Measurements from ENCODE around the gene MON1A.

Gene MON1A

GRCh38 chr3:49902511-49903345 is 26.9 kb downstream of the MON1A start:
- TF ChIP-seq TAF1 (IDR thresholded peaks at IDR 0.05; ENCODE audit: borderline replicate concordance, low read depth, low read length) (no peak), POLR2A (IDR thresholded peaks at IDR 0.05; ENCODE audit: low read depth, low read length) (no peak), POLR2AphosphoS5 (IDR thresholded peaks at IDR 0.05; ENCODE audit: low read depth, low read length) (no peak)
- no peak for DNase-seq (ENCODE audit: insufficient read length)
- FAIRE-seq = no peak

GRCh38 chr3:49901366-49902339 is 28.0 kb downstream of the MON1A start:
- peak; percentile 88 for FAIRE-seq
- TF ChIP-seq TAF1 (IDR thresholded peaks at IDR 0.05; ENCODE audit: borderline replicate concordance, low read depth, low read length) (no peak), POLR2AphosphoS5 (IDR thresholded peaks at IDR 0.05; ENCODE audit: low read depth, low read length) (no peak), POLR2A (IDR thresholded peaks at IDR 0.05; ENCODE audit: low read depth, low read length) (no peak)
- no peak for DNase-seq (ENCODE audit: insufficient read length)

- FAIRE-seq (no peak), DNase-seq (ENCODE audit: insufficient read length) (no peak)
- no peak for TF ChIP-seq POLR2AphosphoS5 (IDR thresholded peaks at IDR 0.05; ENCODE audit: low read depth, low read length)
- no peak for TF ChIP-seq TAF1 (IDR thresholded peaks at IDR 0.05; ENCODE audit: borderline replicate concordance, low read depth, low read length)
- TF ChIP-seq POLR2A (IDR thresholded peaks at IDR 0.05; ENCODE audit: low read depth, low read length) = no peak
Measured at GRCh38 chr3:49900491-49901153, 29.0 kb downstream of the MON1A start.

GRCh38 chr3:49899815-49900214 is 29.8 kb downstream of the MON1A start:
- FAIRE-seq (no peak), DNase-seq (ENCODE audit: insufficient read length) (no peak)
- no peak for TF ChIP-seq POLR2AphosphoS5 (IDR thresholded peaks at IDR 0.05; ENCODE audit: low read depth, low read length)
- TF ChIP-seq POLR2A (IDR thresholded peaks at IDR 0.05; ENCODE audit: low read depth, low read length) = no peak
- no peak for TF ChIP-seq TAF1 (IDR thresholded peaks at IDR 0.05; ENCODE audit: borderline replicate concordance, low read depth, low read length)

- FAIRE-seq (no peak), DNase-seq (ENCODE audit: insufficient read length) (no peak)
- no peak for TF ChIP-seq POLR2A (IDR thresholded peaks at IDR 0.05; ENCODE audit: low read depth, low read length)
- no peak for TF ChIP-seq POLR2AphosphoS5 (IDR thresholded peaks at IDR 0.05; ENCODE audit: low read depth, low read length)
- TF ChIP-seq TAF1 (IDR thresholded peaks at IDR 0.05; ENCODE audit: borderline replicate concordance, low read depth, low read length) = no peak
Measured at GRCh38 chr3:49898991-49899390, 30.6 kb downstream of the MON1A start.

GRCh38 chr3:49896345-49896744 is 33.3 kb downstream of the MON1A start:
- TF ChIP-seq TAF1 (IDR thresholded peaks at IDR 0.05; ENCODE audit: borderline replicate concordance, low read depth, low read length) (no peak), POLR2AphosphoS5 (IDR thresholded peaks at IDR 0.05; ENCODE audit: low read depth, low read length) (no peak), POLR2A (IDR thresholded peaks at IDR 0.05; ENCODE audit: low read depth, low read length) (no peak)

GRCh38 chr3:49895791-49896190 is 33.8 kb downstream of the MON1A start:
- no peak for DNase-seq (ENCODE audit: insufficient read length)
- no peak for TF ChIP-seq POLR2AphosphoS5 (IDR thresholded peaks at IDR 0.05; ENCODE audit: low read depth, low read length)
- FAIRE-seq = no peak

More at GRCh38 chr3:49896345-49896744, 33.3 kb downstream of the MON1A start:
- DNase-seq (ENCODE audit: insufficient read length) = no peak
- no peak for FAIRE-seq

- TF ChIP-seq POLR2AphosphoS5 (IDR thresholded peaks at IDR 0.05; ENCODE audit: low read depth, low read length) = no peak
- FAIRE-seq (no peak), DNase-seq (ENCODE audit: insufficient read length) (no peak)
Measured at GRCh38 chr3:49889296-49889695, 40.3 kb downstream of the MON1A start.

GRCh38 chr3:49886922-49887265 is 42.7 kb downstream of the MON1A start:
- FAIRE-seq (no peak), DNase-seq (ENCODE audit: insufficient read length) (no peak)
- TF ChIP-seq POLR2AphosphoS5 (IDR thresholded peaks at IDR 0.05; ENCODE audit: low read depth, low read length) = no peak
- no peak for TF ChIP-seq TAF1 (IDR thresholded peaks at IDR 0.05; ENCODE audit: borderline replicate concordance, low read depth, low read length)
- no peak for TF ChIP-seq POLR2A (IDR thresholded peaks at IDR 0.05; ENCODE audit: low read depth, low read length)

GRCh38 chr3:49883998-49884397 is 45.6 kb downstream of the MON1A start:
- FAIRE-seq (no peak), DNase-seq (ENCODE audit: insufficient read length) (no peak)
- TF ChIP-seq POLR2AphosphoS5 (IDR thresholded peaks at IDR 0.05; ENCODE audit: low read depth, low read length) (no peak), TAF1 (IDR thresholded peaks at IDR 0.05; ENCODE audit: borderline replicate concordance, low read depth, low read length) (no peak), POLR2A (IDR thresholded peaks at IDR 0.05; ENCODE audit: low read depth, low read length) (no peak)

- TF ChIP-seq POLR2A (IDR thresholded peaks at IDR 0.05; ENCODE audit: low read depth, low read length) = no peak
- DNase-seq (ENCODE audit: insufficient read length) = no peak
- no peak for FAIRE-seq
Measured at GRCh38 chr3:49882166-49882565, 47.4 kb downstream of the MON1A start.
